GM21619 (cell line): Measurements from ENCODE around the gene ETV3.
"Not testable (repeated sequence)": the region's sequence is repeated elsewhere in the genome, so short reads cannot be mapped to it uniquely, and the experiment has no call there.

ENCODE experiments used
- ATAC-seq: cut with Tn5 transposase; IDR thresholded peaks from one replicate; pipeline ENCODE4 v1.9.1; 2021; ENCODE audit not compliant: unreplicated experiment

The ETV3 gene

GRCh38 chr1:157113631-157114030 is 24.6 kb downstream of the ETV3 start:
- ATAC-seq: no peak

- no peak for ATAC-seq
Measured at GRCh38 chr1:157113106-157113505, 25.1 kb downstream of the ETV3 start.

- no peak for ATAC-seq
Measured at GRCh38 chr1:157112186-157112867, 25.9 kb downstream of the ETV3 start.

- ATAC-seq: no peak
Measured at GRCh38 chr1:157111396-157112165, 26.6 kb downstream of the ETV3 start.

GRCh38 chr1:157110686-157111085 is 27.5 kb downstream of the ETV3 start:
- ATAC-seq: no peak

GRCh38 chr1:157110003-157110402 is 28.2 kb downstream of the ETV3 start:
- no peak for ATAC-seq

- no peak for ATAC-seq
Measured at GRCh38 chr1:157108448-157108847, 29.7 kb downstream of the ETV3 start.

- no peak for ATAC-seq
Measured at GRCh38 chr1:157107702-157108101, 30.5 kb downstream of the ETV3 start.

GRCh38 chr1:157106813-157107189 is 31.4 kb downstream of the ETV3 start:
- no peak for ATAC-seq

- peak; percentile 85 for ATAC-seq
Measured at GRCh38 chr1:157105988-157106812, 32.0 kb downstream of the ETV3 start.

GRCh38 chr1:157105298-157105987 is 32.8 kb downstream of the ETV3 start:
- no peak for ATAC-seq

GRCh38 chr1:157104598-157105293 is 33.4 kb downstream of the ETV3 start:
- no peak for ATAC-seq

- ATAC-seq: no peak
Measured at GRCh38 chr1:157103268-157103667, 34.9 kb downstream of the ETV3 start.

- ATAC-seq: no peak
Measured at GRCh38 chr1:157101149-157101548, 37.0 kb downstream of the ETV3 start.

GRCh38 chr1:157099633-157100009 is 38.6 kb downstream of the ETV3 start, which contains the start of gene ETV3L:
Gene ETV3L (minus strand): TSS chr1:157099808. CDS start chr1:157099523, 285 bp downstream.
- ATAC-seq: no peak

GRCh38 chr1:157098987-157099632 is 39.1 kb downstream of the ETV3 start:
- not testable (repeated sequence) for ATAC-seq

- no peak for ATAC-seq
Measured at GRCh38 chr1:157098519-157098918, 39.7 kb downstream of the ETV3 start.

- ATAC-seq: no peak
Measured at GRCh38 chr1:157097692-157098091, 40.5 kb downstream of the ETV3 start.

GRCh38 chr1:157096881-157097280 is 41.3 kb downstream of the ETV3 start:
- no peak for ATAC-seq

GRCh38 chr1:157095551-157095950 is 42.6 kb downstream of the ETV3 start:
- ATAC-seq: no peak
